Measurements from ENCODE around the gene RICTOR.

GRCh38 chr5:38921174-38921573, 153.0 kb downstream of the RICTOR start:
- no peak for TF ChIP-seq ZNF510 (tag by site-specific recombination; IDR thresholded peaks at IDR 0.05; ENCODE audit: insufficient replicate concordance)
- TF ChIP-seq CTCF (tag by site-specific recombination; IDR thresholded peaks at IDR 0.05), result no peak
- TF ChIP-seq ZNF184 (tag by site-specific recombination; IDR thresholded peaks at IDR 0.05), result no peak
- no peak for TF ChIP-seq ZNF350 (tag by site-specific recombination; IDR thresholded peaks at IDR 0.05)
- no peak for TF ChIP-seq ATF2 (tag by site-specific recombination; IDR thresholded peaks at IDR 0.05; ENCODE audit: low read depth)
- no peak for TF ChIP-seq ZNF423 (tag by site-specific recombination; IDR thresholded peaks at IDR 0.05)
- TF ChIP-seq ZNF561 (tag by site-specific recombination; IDR thresholded peaks at IDR 0.05; ENCODE audit: borderline replicate concordance), result no peak
- TF ChIP-seq ZNF596 (tag by site-specific recombination; IDR thresholded peaks at IDR 0.05), result no peak
- TF ChIP-seq ZNF248 (tag by site-specific recombination; IDR thresholded peaks at IDR 0.05), result no peak
- TF ChIP-seq ZNF140 (tag by site-specific recombination; IDR thresholded peaks at IDR 0.05), result no peak
- TF ChIP-seq ZNF776 (tag by site-specific recombination; IDR thresholded peaks at IDR 0.05; ENCODE audit: borderline replicate concordance), result no peak
